ENCODE measurements around the gene DCLRE1B.

DCLRE1B gene

DNA sequence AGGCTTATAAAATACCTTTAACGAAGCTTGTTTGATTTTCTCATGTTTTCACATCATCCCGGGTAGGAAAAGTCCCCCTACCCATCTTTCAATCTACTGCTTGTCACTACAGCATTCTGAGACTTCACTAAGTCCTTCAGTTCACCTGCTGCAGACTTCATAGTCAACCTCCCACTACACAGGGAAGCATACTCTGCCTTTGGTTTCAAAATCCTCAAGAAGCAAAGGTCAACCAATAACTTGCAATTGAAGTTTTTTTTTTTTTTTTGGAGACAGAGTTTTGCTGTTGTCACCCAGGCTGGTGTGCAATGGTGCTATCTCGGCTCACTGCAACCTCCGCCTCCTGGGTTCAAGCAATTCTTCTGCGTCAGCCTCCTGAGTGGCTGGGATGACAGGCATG lies 28.9 kb upstream of the DCLRE1B start:
- no peaks in the 10 kb centered on the region for H4K20me1 ChIP-seq (ENCODE audit: low read depth, low read length)
- H3K27me3 ChIP-seq (ENCODE audit: low read length), result no peaks in the 10 kb centered on the region
- H3K4me2 ChIP-seq (ENCODE audit: low read depth, low read length, poor library complexity, severe bottlenecking), result no peak overlapping the region
- H3K4me3 ChIP-seq (ENCODE audit: insufficient read depth, low read length, poor library complexity, severe bottlenecking), result no peak overlapping the region
- no peaks in the 10 kb centered on the region for H3K36me3 ChIP-seq (ENCODE audit: low read length)
- H3K9me3 ChIP-seq (ENCODE audit: insufficient read depth, low read length), result no peaks in the 10 kb centered on the region
- H3K79me2 ChIP-seq (ENCODE audit: insufficient read depth, low read length), result peaks cover 3% of the 10 kb centered on the region; the same call in 1 of the 2 replicates
- H3K27ac ChIP-seq (ENCODE audit: low read depth, low read length), result no peak overlapping the region
- H3F3A ChIP-seq (ENCODE audit: insufficient read depth), result peaks cover 32% of the 10 kb centered on the region
- TF ChIP-seq EZH2phosphoT487 (conservative IDR thresholded peaks at IDR 0.05; ENCODE audit: low read length), result no peak
- TF ChIP-seq, protein P1, sequence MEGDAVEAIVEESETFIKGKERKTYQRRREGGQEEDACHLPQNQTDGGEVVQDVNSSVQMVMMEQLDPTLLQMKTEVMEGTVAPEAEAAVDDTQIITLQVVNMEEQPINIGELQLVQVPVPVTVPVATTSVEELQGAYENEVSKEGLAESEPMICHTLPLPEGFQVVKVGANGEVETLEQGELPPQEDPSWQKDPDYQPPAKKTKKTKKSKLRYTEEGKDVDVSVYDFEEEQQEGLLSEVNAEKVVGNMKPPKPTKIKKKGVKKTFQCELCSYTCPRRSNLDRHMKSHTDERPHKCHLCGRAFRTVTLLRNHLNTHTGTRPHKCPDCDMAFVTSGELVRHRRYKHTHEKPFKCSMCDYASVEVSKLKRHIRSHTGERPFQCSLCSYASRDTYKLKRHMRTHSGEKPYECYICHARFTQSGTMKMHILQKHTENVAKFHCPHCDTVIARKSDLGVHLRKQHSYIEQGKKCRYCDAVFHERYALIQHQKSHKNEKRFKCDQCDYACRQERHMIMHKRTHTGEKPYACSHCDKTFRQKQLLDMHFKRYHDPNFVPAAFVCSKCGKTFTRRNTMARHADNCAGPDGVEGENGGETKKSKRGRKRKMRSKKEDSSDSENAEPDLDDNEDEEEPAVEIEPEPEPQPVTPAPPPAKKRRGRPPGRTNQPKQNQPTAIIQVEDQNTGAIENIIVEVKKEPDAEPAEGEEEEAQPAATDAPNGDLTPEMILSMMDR (IDR thresholded peaks at IDR 0.05; ENCODE audit: insufficient read depth, low read length, poor library complexity, severe bottlenecking), result no peak
- H3K9me2 ChIP-seq (replicated peaks; ENCODE audit: insufficient read depth, low read length), result no peaks in the 10 kb centered on the region
- no peak overlapping the region for H2AFZ ChIP-seq (ENCODE audit: low read depth, low read length, severe bottlenecking)
- H3K9ac ChIP-seq (ENCODE audit: low read length), result no peak overlapping the region

- TF ChIP-seq, protein P1 (IDR thresholded peaks at IDR 0.05; ENCODE audit: insufficient read depth, low read length, poor library complexity, severe bottlenecking), result no peak
- no peak for TF ChIP-seq EZH2phosphoT487 (conservative IDR thresholded peaks at IDR 0.05; ENCODE audit: low read length)
- Histone ChIP-seq H3K4me3 (ENCODE audit: insufficient read depth, low read length, poor library complexity, severe bottlenecking) (no peak overlapping the region), H3K36me3 (ENCODE audit: low read length) (no peaks in the 10 kb centered on the region), H3K79me2 (ENCODE audit: insufficient read depth, low read length) (no peaks in the 10 kb centered on the region), H3K4me2 (ENCODE audit: low read depth, low read length, poor library complexity, severe bottlenecking) (no peak overlapping the region), H3K9me3 (ENCODE audit: insufficient read depth, low read length) (no peaks in the 10 kb centered on the region), H3K27ac (ENCODE audit: low read depth, low read length) (no peak overlapping the region), H3F3A (ENCODE audit: insufficient read depth) (no peaks in the 10 kb centered on the region), H4K20me1 (ENCODE audit: low read depth, low read length) (no peaks in the 10 kb centered on the region), H2AFZ (ENCODE audit: low read depth, low read length, severe bottlenecking) (no peak overlapping the region), H3K9me2 (replicated peaks; ENCODE audit: insufficient read depth, low read length) (no peaks in the 10 kb centered on the region), H3K27me3 (ENCODE audit: low read length) (no peaks in the 10 kb centered on the region), H3K9ac (ENCODE audit: low read length) (no peak overlapping the region)
Measured at GRCh38 chr1:113879739-113880038, 25.4 kb upstream of the DCLRE1B start.

DNA sequence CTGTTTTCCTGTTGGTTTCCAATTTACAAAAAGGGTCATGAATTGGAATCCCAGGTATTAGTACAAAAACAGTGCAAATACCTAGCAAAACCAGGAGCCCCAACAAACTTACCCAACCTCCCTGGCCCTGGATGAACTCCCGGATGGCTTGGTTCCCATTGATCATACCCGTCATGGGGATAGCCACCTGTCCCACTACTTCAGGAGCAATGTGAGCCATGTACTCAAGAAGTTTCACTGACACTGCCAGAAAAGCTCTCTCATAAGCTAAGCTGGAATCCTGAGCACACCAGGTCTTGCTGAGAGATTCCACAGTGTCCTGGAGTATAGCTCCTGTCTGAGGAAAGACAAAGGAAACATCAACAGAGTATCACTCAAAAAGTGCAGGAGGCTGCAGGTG lies 23.5 kb upstream of the DCLRE1B start:
- Histone ChIP-seq H3K4me3 (ENCODE audit: insufficient read depth, low read length, poor library complexity, severe bottlenecking) (no peak overlapping the region), H3K27ac (ENCODE audit: low read depth, low read length) (no peak overlapping the region), H3K79me2 (ENCODE audit: insufficient read depth, low read length) (no peaks in the 10 kb centered on the region), H4K20me1 (ENCODE audit: low read depth, low read length) (no peaks in the 10 kb centered on the region), H3K36me3 (ENCODE audit: low read length) (no peaks in the 10 kb centered on the region), H3K27me3 (ENCODE audit: low read length) (no peaks in the 10 kb centered on the region), H3K9me3 (ENCODE audit: insufficient read depth, low read length) (no peaks in the 10 kb centered on the region), H2AFZ (ENCODE audit: low read depth, low read length, severe bottlenecking) (no peak overlapping the region), H3K9ac (ENCODE audit: low read length) (no peak overlapping the region), H3F3A (ENCODE audit: insufficient read depth) (no peaks in the 10 kb centered on the region), H3K4me2 (ENCODE audit: low read depth, low read length, poor library complexity, severe bottlenecking) (no peak overlapping the region), H3K9me2 (replicated peaks; ENCODE audit: insufficient read depth, low read length) (no peaks in the 10 kb centered on the region)
- no peak for TF ChIP-seq EZH2phosphoT487 (conservative IDR thresholded peaks at IDR 0.05; ENCODE audit: low read length)
- TF ChIP-seq, protein P1 (IDR thresholded peaks at IDR 0.05; ENCODE audit: insufficient read depth, low read length, poor library complexity, severe bottlenecking), result no peak
